Measurements from ENCODE around the gene WNT7A.

The WNT7A gene

DNA sequence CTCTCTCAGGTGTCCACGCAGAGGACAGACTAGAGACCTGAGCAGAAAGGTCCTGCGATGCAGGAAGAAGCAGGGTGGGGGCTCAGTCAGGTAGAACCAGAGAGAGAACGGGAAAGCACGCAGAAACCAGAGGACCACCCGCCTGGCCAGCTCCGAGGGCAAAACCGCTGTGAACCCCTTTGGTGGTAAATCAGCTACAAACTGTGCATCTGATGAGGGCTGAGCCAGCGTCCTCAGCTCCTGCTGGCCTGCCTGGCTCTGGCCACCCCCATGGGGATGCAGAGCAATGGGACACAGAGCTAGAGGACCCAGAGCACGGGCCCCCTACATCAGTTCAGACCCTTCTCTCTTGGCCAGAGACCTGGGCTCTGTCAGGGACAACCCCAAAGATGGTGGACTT lies 44.6 kb downstream of the WNT7A start:
- no peaks in the 10 kb centered on the region for H3K4me1 Mint-ChIP-seq
- H3K4me3 Mint-ChIP-seq: no peak overlapping the region
- DNase-seq (ENCODE audit: low spot score in 2 of 2): no peak
- peaks cover 44% of the 10 kb centered on the region for H3K27me3 Mint-ChIP-seq
- ATAC-seq (replicated peaks; ENCODE audit: extremely low read depth, poor library complexity, severe bottlenecking): no peak
- no peaks in the 10 kb centered on the region for H3K36me3 Mint-ChIP-seq (ENCODE audit: insufficient read depth)
- no peaks in the 10 kb centered on the region for H3K9me3 Mint-ChIP-seq
- H3K27ac Mint-ChIP-seq (ENCODE audit: low read depth): no peak overlapping the region

- DNase-seq (ENCODE audit: low spot score in 2 of 2) (no peak), ATAC-seq (replicated peaks; ENCODE audit: extremely low read depth, poor library complexity, severe bottlenecking) (no peak)
- no peaks in the 10 kb centered on the region for H3K4me1 Mint-ChIP-seq
- H3K27ac Mint-ChIP-seq (ENCODE audit: low read depth): no peak overlapping the region
- no peak overlapping the region for H3K4me3 Mint-ChIP-seq
- H3K27me3 Mint-ChIP-seq: peaks cover 51% of the 10 kb centered on the region
- H3K9me3 Mint-ChIP-seq: no peaks in the 10 kb centered on the region
- no peaks in the 10 kb centered on the region for H3K36me3 Mint-ChIP-seq (ENCODE audit: insufficient read depth)
Observed at GRCh38 chr3:13834258-13835035, 45.4 kb downstream of the WNT7A start.

GRCh38 chr3:13833506-13834257 lies 46.2 kb downstream of the WNT7A start:
- H3K27ac Mint-ChIP-seq (ENCODE audit: low read depth): no peak overlapping the region
- no peaks in the 10 kb centered on the region for H3K36me3 Mint-ChIP-seq (ENCODE audit: insufficient read depth)
- H3K4me3 Mint-ChIP-seq: no peak overlapping the region
- ATAC-seq (replicated peaks; ENCODE audit: extremely low read depth, poor library complexity, severe bottlenecking) (no peak), DNase-seq (ENCODE audit: low spot score in 2 of 2) (no peak)
- no peaks in the 10 kb centered on the region for H3K9me3 Mint-ChIP-seq
- peaks cover 57% of the 10 kb centered on the region for H3K27me3 Mint-ChIP-seq
- no peaks in the 10 kb centered on the region for H3K4me1 Mint-ChIP-seq

DNA sequence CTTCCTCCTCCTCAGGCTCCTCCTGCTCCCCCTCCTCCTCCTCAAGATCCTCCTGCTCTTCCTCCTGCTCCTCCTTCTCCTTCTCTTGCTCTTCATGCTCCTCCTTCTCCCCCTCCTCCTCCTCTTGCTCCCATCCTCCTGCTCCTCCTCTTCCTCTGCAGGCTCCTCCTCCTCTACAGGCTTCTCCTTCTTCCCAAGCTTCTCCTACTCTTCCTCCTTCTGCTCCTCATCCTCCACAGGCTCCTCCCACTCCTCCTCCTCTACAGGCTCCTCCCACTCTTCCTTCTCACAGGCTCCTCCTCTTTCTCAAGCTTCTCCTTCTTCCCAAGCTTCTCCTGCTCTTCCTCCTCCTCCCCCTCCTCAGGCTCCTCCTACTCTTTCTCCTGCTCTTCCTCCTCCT lies 47.7 kb downstream of the WNT7A start:
- no peaks in the 10 kb centered on the region for H3K36me3 Mint-ChIP-seq (ENCODE audit: insufficient read depth)
- peaks cover 57% of the 10 kb centered on the region for H3K27me3 Mint-ChIP-seq
- ATAC-seq (replicated peaks; ENCODE audit: extremely low read depth, poor library complexity, severe bottlenecking): no peak
- no peaks in the 10 kb centered on the region for H3K4me1 Mint-ChIP-seq
- no peak overlapping the region for H3K27ac Mint-ChIP-seq (ENCODE audit: low read depth)
- H3K4me3 Mint-ChIP-seq: no peak overlapping the region
- DNase-seq (ENCODE audit: low spot score in 2 of 2): no peak
- H3K9me3 Mint-ChIP-seq: no peaks in the 10 kb centered on the region

GRCh38 chr3:13831386-13831996 lies 48.4 kb downstream of the WNT7A start:
- Mint-ChIP-seq H3K27me3 (peaks cover 57% of the 10 kb centered on the region), H3K36me3 (ENCODE audit: insufficient read depth) (no peaks in the 10 kb centered on the region), H3K4me3 (no peak overlapping the region), H3K4me1 (no peaks in the 10 kb centered on the region), H3K27ac (ENCODE audit: low read depth) (no peak overlapping the region), H3K9me3 (no peaks in the 10 kb centered on the region)
- no peak for DNase-seq (ENCODE audit: low spot score in 2 of 2)
- ATAC-seq (replicated peaks; ENCODE audit: extremely low read depth, poor library complexity, severe bottlenecking): no peak

DNA sequence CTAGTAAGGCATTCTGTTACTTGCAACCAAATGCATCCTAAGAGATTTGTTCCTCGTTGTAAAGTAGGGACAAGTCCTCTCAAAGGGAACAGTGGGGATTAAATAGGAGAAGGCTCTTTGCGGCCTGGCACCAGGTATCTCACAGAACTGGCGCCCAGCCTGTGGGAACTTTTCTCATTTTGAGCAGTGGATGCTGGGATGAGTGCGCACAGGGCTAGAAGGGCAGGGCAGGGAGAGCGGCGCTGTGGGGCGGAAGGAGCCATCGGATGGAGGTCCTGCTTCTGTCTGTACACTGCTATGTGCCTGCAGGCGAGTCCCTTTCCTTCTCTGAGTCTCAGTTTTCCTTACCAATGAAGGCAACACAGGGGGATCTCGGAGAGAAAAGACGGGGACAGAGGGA lies 50.6 kb downstream of the WNT7A start:
- no peaks in the 10 kb centered on the region for H3K36me3 Mint-ChIP-seq (ENCODE audit: insufficient read depth)
- no peak overlapping the region for H3K4me3 Mint-ChIP-seq
- no peak for ATAC-seq (replicated peaks; ENCODE audit: extremely low read depth, poor library complexity, severe bottlenecking)

DNA sequence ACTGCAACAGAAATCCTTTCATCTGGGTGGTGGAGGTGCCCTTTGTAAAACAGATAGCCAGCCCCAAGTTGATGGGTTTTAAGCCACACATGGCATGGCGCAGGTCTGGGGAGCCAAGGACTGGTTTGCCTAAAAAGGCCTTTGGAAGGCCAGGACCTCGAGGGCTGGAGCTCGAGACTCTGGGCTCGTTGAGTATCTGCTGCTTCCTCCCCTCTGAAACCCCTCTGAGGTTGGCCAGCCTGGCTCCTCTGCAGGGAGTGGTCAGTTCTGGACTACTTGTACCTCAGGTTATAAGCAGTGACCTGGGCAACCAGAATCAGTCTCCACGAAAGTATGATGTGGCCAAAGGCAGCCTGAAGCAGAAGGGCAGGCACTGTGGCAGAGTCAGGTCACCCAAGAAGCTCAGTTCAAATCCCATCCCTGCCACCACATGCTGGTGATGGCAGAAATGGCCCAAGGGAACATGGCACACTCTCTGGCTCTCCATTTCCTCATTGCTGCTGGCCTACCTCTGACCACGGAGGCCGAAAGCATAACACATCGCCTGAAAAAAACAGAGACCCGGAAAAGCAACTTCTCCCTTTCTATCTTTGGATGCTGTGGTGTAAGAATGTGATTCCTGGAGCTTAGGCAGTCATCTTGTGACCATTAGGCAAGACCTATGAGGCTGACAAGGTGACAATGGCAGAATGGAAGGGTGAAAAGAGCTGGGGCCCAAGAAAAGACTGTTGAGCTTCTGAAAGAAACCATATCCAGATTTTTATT lies 51.2 kb downstream of the WNT7A start:
- no peak overlapping the region for H3K4me3 Mint-ChIP-seq
- ATAC-seq (replicated peaks; ENCODE audit: extremely low read depth, poor library complexity, severe bottlenecking) (no peak), DNase-seq (ENCODE audit: low spot score in 2 of 2) (no peak)
- peaks cover 53% of the 10 kb centered on the region for H3K27me3 Mint-ChIP-seq
- H3K36me3 Mint-ChIP-seq (ENCODE audit: insufficient read depth): no peaks in the 10 kb centered on the region
- H3K4me1 Mint-ChIP-seq: no peaks in the 10 kb centered on the region
- H3K9me3 Mint-ChIP-seq: no peaks in the 10 kb centered on the region
- no peak overlapping the region for H3K27ac Mint-ChIP-seq (ENCODE audit: low read depth)

More for the DNA sequence above, 50.6 kb downstream of the WNT7A start:
- H3K27ac Mint-ChIP-seq (ENCODE audit: low read depth): no peak overlapping the region
- no peaks in the 10 kb centered on the region for H3K4me1 Mint-ChIP-seq
- DNase-seq (ENCODE audit: low spot score in 2 of 2): no peak
- H3K9me3 Mint-ChIP-seq: no peaks in the 10 kb centered on the region
- peaks cover 55% of the 10 kb centered on the region for H3K27me3 Mint-ChIP-seq

- Mint-ChIP-seq H3K27me3 (peaks cover 44% of the 10 kb centered on the region), H3K4me3 (no peak overlapping the region), H3K9me3 (no peaks in the 10 kb centered on the region), H3K36me3 (ENCODE audit: insufficient read depth) (no peaks in the 10 kb centered on the region), H3K27ac (ENCODE audit: low read depth) (no peak overlapping the region), H3K4me1 (no peaks in the 10 kb centered on the region)
- no peak for DNase-seq (ENCODE audit: low spot score in 2 of 2)
- no peak for ATAC-seq (replicated peaks; ENCODE audit: extremely low read depth, poor library complexity, severe bottlenecking)
Observed at GRCh38 chr3:13827699-13828098, 52.2 kb downstream of the WNT7A start.

DNA sequence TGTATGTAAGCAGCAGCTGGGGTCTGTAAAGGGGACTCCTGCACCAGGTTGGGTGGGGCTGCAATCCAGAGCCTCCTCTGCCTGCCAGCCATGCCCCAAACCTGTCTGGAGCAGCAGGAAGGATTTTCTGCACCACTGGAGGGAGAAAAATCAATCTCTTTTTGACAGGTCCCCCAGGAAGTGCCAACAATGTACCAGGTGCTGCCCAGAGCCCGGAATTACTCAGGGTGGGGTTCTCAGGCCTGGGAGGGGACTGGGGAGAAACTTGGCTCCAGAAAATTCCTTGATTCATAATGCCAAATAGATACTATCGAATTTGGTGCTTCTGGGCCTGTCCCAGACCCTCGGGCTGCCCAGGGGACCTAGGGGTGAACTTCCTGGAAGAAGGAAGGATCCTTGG lies 52.6 kb downstream of the WNT7A start:
- Mint-ChIP-seq H3K27me3 (peaks cover 40% of the 10 kb centered on the region), H3K36me3 (ENCODE audit: insufficient read depth) (no peaks in the 10 kb centered on the region), H3K4me3 (no peak overlapping the region), H3K9me3 (no peaks in the 10 kb centered on the region), H3K27ac (ENCODE audit: low read depth) (no peak overlapping the region), H3K4me1 (no peaks in the 10 kb centered on the region)
- ATAC-seq (replicated peaks; ENCODE audit: extremely low read depth, poor library complexity, severe bottlenecking) (no peak), DNase-seq (ENCODE audit: low spot score in 2 of 2) (no peak)

DNA sequence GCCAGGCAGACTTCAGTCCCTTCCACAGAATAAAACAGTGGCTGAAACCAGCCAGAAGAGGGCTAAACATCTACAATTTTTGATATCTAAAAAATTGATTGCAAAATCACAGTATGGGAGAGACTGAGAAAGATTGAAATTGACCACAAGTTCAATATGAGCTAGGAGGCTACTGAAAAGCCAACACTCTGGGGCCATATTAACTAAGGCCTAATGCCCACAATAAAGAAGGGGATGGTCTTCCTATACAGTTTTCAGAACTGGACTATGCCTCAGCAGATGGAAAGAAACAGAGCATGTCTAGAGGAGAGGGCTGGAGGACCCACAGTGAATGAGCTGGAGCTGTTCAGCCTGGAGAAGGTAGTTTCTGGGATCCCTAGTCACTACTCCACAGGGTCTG lies 53.2 kb downstream of the WNT7A start:
- no peak overlapping the region for H3K27ac Mint-ChIP-seq (ENCODE audit: low read depth)
- DNase-seq (ENCODE audit: low spot score in 2 of 2): no peak

GRCh38 chr3:13825821-13826220 lies 54.0 kb downstream of the WNT7A start:
- Mint-ChIP-seq H3K4me3 (no peak overlapping the region), H3K9me3 (no peaks in the 10 kb centered on the region), H3K36me3 (ENCODE audit: insufficient read depth) (no peaks in the 10 kb centered on the region), H3K27ac (ENCODE audit: low read depth) (no peak overlapping the region), H3K4me1 (no peaks in the 10 kb centered on the region), H3K27me3 (peaks cover 31% of the 10 kb centered on the region)
- ATAC-seq (replicated peaks; ENCODE audit: extremely low read depth, poor library complexity, severe bottlenecking): no peak
- no peak for DNase-seq (ENCODE audit: low spot score in 2 of 2)

More for the DNA sequence above, 53.2 kb downstream of the WNT7A start:
- Mint-ChIP-seq H3K36me3 (ENCODE audit: insufficient read depth) (no peaks in the 10 kb centered on the region), H3K4me1 (no peaks in the 10 kb centered on the region), H3K27me3 (peaks cover 34% of the 10 kb centered on the region), H3K4me3 (no peak overlapping the region), H3K9me3 (no peaks in the 10 kb centered on the region)
- no peak for ATAC-seq (replicated peaks; ENCODE audit: extremely low read depth, poor library complexity, severe bottlenecking)

DNA sequence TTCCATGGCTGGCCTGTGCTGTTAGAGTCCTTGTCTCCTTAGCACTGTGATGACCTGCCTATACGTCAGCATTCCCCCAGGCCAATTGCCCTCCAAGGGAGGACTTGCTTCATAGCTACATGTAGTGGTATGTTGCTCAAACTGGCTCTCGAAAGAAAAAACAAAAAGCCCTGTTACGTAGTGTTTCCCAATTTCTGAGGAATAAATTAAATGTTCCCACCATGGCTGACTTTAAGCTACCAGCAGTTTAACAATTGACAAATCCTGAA lies 54.6 kb downstream of the WNT7A start:
- ATAC-seq (replicated peaks; ENCODE audit: extremely low read depth, poor library complexity, severe bottlenecking): no peak
- Mint-ChIP-seq H3K4me3 (no peak overlapping the region), H3K36me3 (ENCODE audit: insufficient read depth) (no peaks in the 10 kb centered on the region), H3K27me3 (peaks cover 28% of the 10 kb centered on the region), H3K9me3 (no peaks in the 10 kb centered on the region), H3K4me1 (no peaks in the 10 kb centered on the region), H3K27ac (ENCODE audit: low read depth) (no peak overlapping the region)
- DNase-seq (ENCODE audit: low spot score in 2 of 2): no peak
